ENCODE results near the gene TROAP.

GRCh38 chr12:49277466-49277865, 45.6 kb upstream of the TROAP start:
- no peak for TF ChIP-seq POLR2A (IDR thresholded peaks at IDR 0.05; ENCODE audit: low read length)
- TF ChIP-seq GATA1 (IDR thresholded peaks at IDR 0.05; ENCODE audit: low read depth, low read length), result no peak

All from erythroblast (primary cell).